H1 (cell line): Measurements from ENCODE around the gene FAM162A. TPM values are rescaled to one million over a fixed set of nuclear protein-coding genes. Genes with fewer than 3 reads are reported as not detected.

Experiments
- CTCF ChIA-PET: fragments of 300-600 bp; sonication (Branson Sonifier 250); formaldehyde crosslinking; loops from one replicate; lab custom pipeline; 2021; ENCODE audit not compliant: partially characterized antibody; lab: Charles Lee
- POLR2A ChIA-PET: fragments of 300-600 bp; sonication (Branson Sonifier 250); formaldehyde crosslinking; loops from one replicate; lab custom pipeline; 2021; ENCODE audit warnings: inconsistent platforms; ENCODE audit not compliant: partially characterized antibody; lab: Charles Lee
- DNase-seq, 2 experiments: peaks; one replicate each; pipeline versions ENCODE4 v3.0.0 to v3.0.0-alpha.2; 2010 to 2022; ENCODE audit warnings: low spot score in 2 of 2, low read depth in 1 of 2, mixed read lengths in 1 of 2
- FAIRE-seq: peaks from 2 replicates; lab custom pipeline; 2011; peaks lifted over from hg19 to GRCh38; lab: Jason Lieb, UNC
- H2AFZ ChIP-seq: 2 replicates; pipeline ENCODE4 v1.8.1; 2012; ENCODE audit warnings: low read length, inconsistent platforms
- H2AK5ac ChIP-seq: 2 replicates; pipeline ENCODE4 v1.6.1; 2013; ENCODE audit warnings: low read depth, low read length
- H2BK120ac ChIP-seq: replicated peaks from 2 replicates; pipeline ENCODE3; 2013; ENCODE audit warnings: low read depth, low read length, inconsistent platforms
- H2BK12ac ChIP-seq: 2 replicates; pipeline ENCODE4 v1.6.1; 2013; ENCODE audit warnings: low read depth, low read length
- H2BK15ac ChIP-seq: 2 replicates; pipeline ENCODE4 v1.6.1; 2013; ENCODE audit warnings: low read length
- H2BK20ac ChIP-seq: 2 replicates; pipeline ENCODE4 v1.6.1; 2013; ENCODE audit warnings: low read length
- H2BK5ac ChIP-seq: 2 replicates; pipeline ENCODE4 v1.6.1; 2013; ENCODE audit warnings: low read depth, low read length
- H3K14ac ChIP-seq: 2 replicates; pipeline ENCODE4 v1.6.1; 2013; ENCODE audit warnings: inconsistent platforms; ENCODE audit not compliant: insufficient read length
- H3K18ac ChIP-seq: 2 replicates; pipeline ENCODE4 v1.6.1; 2013; ENCODE audit warnings: low read length; ENCODE audit errors: extremely low read depth
- H3K23ac ChIP-seq: 2 replicates; pipeline ENCODE4 v1.6.1; 2013; ENCODE audit warnings: inconsistent platforms; ENCODE audit not compliant: insufficient read length
- H3K23me2 ChIP-seq: 2 replicates; pipeline ENCODE4 v1.6.1; 2013; ENCODE audit warnings: low read depth, low read length
- H3K27ac ChIP-seq: 2 replicates; pipeline ENCODE4 v1.6.1; 2011; ENCODE audit warnings: low read depth, low read length, inconsistent platforms
- H3K27me3 ChIP-seq, 4 experiments: replicated peaks in 1 of 4; 1 replicate in 1 of 4; 2 replicates in 3 of 4; pipeline versions ENCODE4 v1.6.1 to v1.8.1; 2011 to 2013; ENCODE audit warnings: low read length in 3 of 4, mild to moderate bottlenecking in 3 of 4, inconsistent platforms in 2 of 4, mixed read lengths in 2 of 4, moderate library complexity in 1 of 4; ENCODE audit not compliant: control insufficient read depth in 3 of 4, insufficient read depth in 3 of 4; ENCODE audit errors: extremely low read depth in 1 of 4
- H3K36me3 ChIP-seq, 4 experiments: 2 replicates each; pipeline versions ENCODE4 v1.6.1 to v1.8.1; 2011 to 2013; ENCODE audit warnings: mild to moderate bottlenecking in 4 of 4, low read length in 3 of 4, moderate library complexity in 2 of 4, control low read depth in 1 of 4, inconsistent platforms in 1 of 4; ENCODE audit not compliant: insufficient read depth in 4 of 4, control insufficient read depth in 2 of 4
- H3K4ac ChIP-seq: replicated peaks from 2 replicates; pipeline ENCODE3; 2013; ENCODE audit warnings: low read length, low read depth, mixed read lengths, inconsistent platforms; ENCODE audit not compliant: insufficient read length
- H3K4me1 ChIP-seq, 4 experiments: replicated peaks in 1 of 4; 1 replicate in 1 of 4; 2 replicates in 3 of 4; pipeline versions ENCODE4 v1.6.1 to v1.8.1; 2011 to 2013; ENCODE audit warnings: low read length in 3 of 4, inconsistent platforms in 2 of 4, mixed read lengths in 1 of 4; ENCODE audit not compliant: insufficient read depth in 4 of 4, control insufficient read depth in 3 of 4
- H3K4me2 ChIP-seq, 2 experiments: 2 replicates each; pipeline versions ENCODE4 v1.6.1 to v1.8.1; 2011 to 2013; ENCODE audit warnings: low read depth in 2 of 2, low read length in 2 of 2, control low read depth in 1 of 2, inconsistent platforms in 1 of 2, mild to moderate bottlenecking in 1 of 2; ENCODE audit not compliant: insufficient read depth in 1 of 2
- H3K4me3 ChIP-seq, 4 experiments: fragments of 200-600, 300-600 bp in 1 of 4; sonication (generic), shearing (Covaris generic), sonication (Bioruptor Twin) in 1 of 4; 2 replicates each; pipeline versions ENCODE4 v1.5.1 to v1.8.1; 2011 to 2016; ENCODE audit warnings: low read length in 4 of 4, low read depth in 3 of 4, control low read depth in 2 of 4, inconsistent platforms in 2 of 4, mild to moderate bottlenecking in 2 of 4, mixed read lengths in 1 of 4, moderate library complexity in 1 of 4; ENCODE audit not compliant: insufficient read depth in 2 of 4; ENCODE audit errors: extremely low read depth in 1 of 4
- H3K56ac ChIP-seq: replicated peaks from 2 replicates; pipeline ENCODE3; 2013; ENCODE audit warnings: low read depth, mild to moderate bottlenecking, mixed read lengths, low read length, inconsistent platforms; ENCODE audit not compliant: insufficient read length
- H3K79me1 ChIP-seq: 2 replicates; pipeline ENCODE4 v1.6.1; 2013; ENCODE audit warnings: low read depth, low read length, control low read depth
- H3K79me2 ChIP-seq, 2 experiments: 2 replicates each; pipeline versions ENCODE4 v1.6.1 to v1.8.1; 2012 to 2013; ENCODE audit warnings: low read length in 2 of 2, mild to moderate bottlenecking in 2 of 2, inconsistent platforms in 1 of 2; ENCODE audit not compliant: insufficient read depth in 2 of 2, control insufficient read depth in 1 of 2
- H3K9ac ChIP-seq, 4 experiments: replicated peaks in 1 of 4; 1 replicate in 1 of 4; 2 replicates in 3 of 4; pipeline versions ENCODE4 v1.6.1 to v1.8.1; 2011 to 2013; ENCODE audit warnings: low read depth in 3 of 4, low read length in 3 of 4, control low read depth in 2 of 4, mild to moderate bottlenecking in 2 of 4, moderate library complexity in 2 of 4, inconsistent platforms in 1 of 4; ENCODE audit errors: extremely low read depth in 1 of 4
- H3K9me3 ChIP-seq, 2 experiments: 2 replicates each; pipeline versions ENCODE4 v1.6.1 to v1.8.1; 2012 to 2013; ENCODE audit warnings: mild to moderate bottlenecking in 2 of 2, moderate library complexity in 2 of 2, control low read depth in 1 of 2, inconsistent platforms in 1 of 2, low read depth in 1 of 2, low read length in 1 of 2, mixed read lengths in 1 of 2; ENCODE audit not compliant: insufficient read depth in 2 of 2
- H4K20me1 ChIP-seq, 2 experiments: replicated peaks in 1 of 2; 2 replicates each; pipeline versions ENCODE3 to v1.8.1; 2011 to 2013; ENCODE audit warnings: inconsistent platforms in 2 of 2, low read length in 2 of 2, mild to moderate bottlenecking in 1 of 2; ENCODE audit not compliant: insufficient read depth in 2 of 2, control insufficient read depth in 1 of 2
- H4K5ac ChIP-seq: 2 replicates; pipeline ENCODE4 v1.6.1; 2013; ENCODE audit warnings: low read length, low read depth, mixed read lengths, inconsistent platforms; ENCODE audit not compliant: insufficient read length
- H4K8ac ChIP-seq: 2 replicates; pipeline ENCODE4 v1.8.0; 2013; ENCODE audit warnings: mild to moderate bottlenecking, moderate library complexity, low read length, inconsistent platforms; ENCODE audit not compliant: insufficient read depth; ENCODE audit errors: extremely low read depth
- H4K91ac ChIP-seq: replicated peaks from 2 replicates; pipeline ENCODE3; 2013; ENCODE audit warnings: low read length, mixed read lengths, inconsistent platforms; ENCODE audit not compliant: insufficient read length
- CBX8 ChIP-seq: fragments of 300-800, 300-1000 bp; sonication (generic); IDR thresholded peaks from 2 replicates; pipeline ENCODE4 v1.7.1; 2016; ENCODE audit warnings: low read depth, low read length, borderline replicate concordance
- CREB1 ChIP-seq: IDR thresholded peaks from 2 replicates; pipeline ENCODE4 v1.6.1; 2012; ENCODE audit warnings: inconsistent platforms
- CTBP2 ChIP-seq: IDR thresholded peaks from 2 replicates; pipeline ENCODE4 v1.7.0; 2011; ENCODE audit warnings: borderline replicate concordance, mild to moderate bottlenecking, moderate library complexity, mixed read lengths, low read length; ENCODE audit not compliant: insufficient read depth, insufficient read length
- E2F6 ChIP-seq: IDR thresholded peaks from 2 replicates; pipeline ENCODE4 v1.6.1; 2012; ENCODE audit warnings: inconsistent platforms
- EGR1 ChIP-seq: IDR thresholded peaks from 2 replicates; pipeline ENCODE4 v1.6.1; 2011; ENCODE audit warnings: low read depth, low read length, borderline replicate concordance
- GABPA ChIP-seq: IDR thresholded peaks from 2 replicates; pipeline ENCODE4 v1.6.1; 2011; ENCODE audit warnings: mild to moderate bottlenecking, low read length, moderate library complexity, borderline replicate concordance; ENCODE audit not compliant: insufficient read depth
- GTF2F1 ChIP-seq: IDR thresholded peaks from 2 replicates; pipeline ENCODE4 v1.6.1; 2012; ENCODE audit warnings: low read depth, low read length, improper control_type of control experiment, borderline replicate concordance
- PHF8 ChIP-seq: fragments of 200-600 bp; sonication (generic); conservative IDR thresholded peaks from 2 replicates; pipeline ENCODE4 v1.7.1; 2012; ENCODE audit warnings: low read depth, mild to moderate bottlenecking, inconsistent platforms, low read length, moderate library complexity
- SAP30 ChIP-seq: fragments of 300-600 bp; sonication (generic); IDR thresholded peaks from 2 replicates; pipeline ENCODE4 v1.7.1; 2012; ENCODE audit warnings: low read length, moderate library complexity, mild to moderate bottlenecking, inconsistent platforms; ENCODE audit not compliant: insufficient read depth, insufficient replicate concordance
- WGBS, 2 experiments: shearing (Covaris generic) in 1 of 2; methylation state at CpG; one replicate each; pipeline versions ENCODE4 v1.1.6 to v1.1.7; 2013 to 2015; ENCODE audit warnings: low lambda C conversion rate in 2 of 2, mixed read lengths in 2 of 2, inconsistent platforms in 1 of 2, low coverage in 1 of 2, missing lambda C conversion rate in 1 of 2; ENCODE audit not compliant: insufficient replicate concordance in 2 of 2, insufficient coverage in 1 of 2, insufficient read length in 1 of 2; ENCODE audit errors: extremely low coverage in 1 of 2, missing lambda C conversion rate in 1 of 2; 5-methylcytosine and 5-hydroxymethylcytosine counted together
- polyA plus RNA-seq, 7 experiments: library from polyadenylated mRNA; depleted of rRNA in 3 of 7; stranded (reverse) in 5 of 7; unstranded in 2 of 7; fragments of >200 nt in 5 of 7; fragments of 200-250 nt in 2 of 7; gene quantifications; 1 replicate in 5 of 7; 2 replicates in 1 of 7; 4 replicates in 1 of 7; pipeline versions ENCODE4 v1.2.1 to v1.2.3, GENCODE V29; 2011 to 2013; ENCODE audit warnings: missing spikeins in 2 of 7, mixed read lengths in 2 of 7
- total RNA-seq: library from RNA; stranded (reverse); fragmentation: NEBNext Ultra II Directional; extraction: Animal tissue kit (Norgen Biotek cat#: 25700); gene quantifications from 2 replicates; pipeline ENCODE4 v1.2.1, GENCODE V29; 2021

FAM162A gene
- total and polyA plus RNA-seq, 2 of the 8 experiments (the other 6 are each of a cell fraction or from before 2014, with no cell fraction given) = 38.2 to 59.7 TPM

DNA sequence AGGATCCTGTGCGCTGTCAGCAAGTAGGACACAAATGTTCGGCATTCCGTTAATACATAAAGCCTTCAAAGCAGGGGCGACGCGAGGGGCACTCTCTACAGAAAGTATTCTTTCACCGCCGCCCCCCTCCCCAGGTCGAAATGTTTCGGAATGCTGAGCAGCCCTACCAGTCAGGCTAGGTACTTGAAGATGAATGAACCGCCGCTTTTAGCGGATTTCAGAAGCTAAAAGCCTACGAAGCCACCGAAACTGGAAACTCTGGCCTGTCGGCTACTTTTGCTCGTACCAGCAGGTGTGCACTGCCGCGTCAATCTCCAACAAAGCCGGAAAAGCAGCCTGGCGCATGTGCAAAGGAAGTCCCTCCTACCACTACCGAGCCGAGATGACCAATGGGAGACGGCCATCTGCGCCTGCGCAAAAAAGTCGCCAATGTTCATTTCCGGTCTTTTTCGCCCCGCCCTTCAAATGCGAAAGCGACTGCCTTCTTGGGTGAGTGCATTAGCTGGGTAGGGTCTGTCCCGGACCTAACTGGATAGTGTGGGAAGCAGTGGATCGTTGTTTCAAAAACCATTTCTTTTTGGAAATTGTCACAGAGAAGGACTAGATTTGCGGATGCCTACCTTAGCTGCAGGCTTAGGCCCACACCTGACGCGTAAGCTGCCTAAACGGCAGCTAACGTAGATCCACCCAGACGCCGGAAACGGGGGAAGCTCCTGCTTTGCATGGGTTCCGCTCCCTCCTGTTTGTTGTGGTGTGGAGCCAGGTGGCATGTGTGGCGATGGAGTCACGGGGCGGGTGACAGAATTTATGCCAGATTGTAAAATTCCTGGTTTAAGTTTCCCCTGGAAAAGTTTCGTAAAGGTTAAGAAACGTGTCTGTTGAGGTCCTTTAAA, 32.0 kb downstream of the FAM162A start, which contains the start of gene WDR5B:
Gene WDR5B, minus strand, starts transcription at position 301 of the 893 bp plus-strand sequence. CDS start 534 bp downstream, outside the sequence.
- no peak within 1 kb of the TSS for H3K23ac ChIP-seq
- CTCF ChIA-PET = interaction anchor here (2.2 to 3.9 kb wide), 3 partner anchors 11 to 31 kb away, joined by 9 to 17 read pairs (median 16); partner anchors contain the start of gene FAM162A
- H2AFZ ChIP-seq = peak within 1 kb of the TSS; percentile 53; the same call in 1 of the 2 replicates
- no peaks in the 10 kb centered on the region for H4K20me1 ChIP-seq
- no peak within 1 kb of the TSS for H2BK15ac ChIP-seq
- H2BK5ac ChIP-seq = peak within 1 kb of the TSS; percentile 97
- peaks cover 0 to 7% (median 3%) of the 10 kb centered on the region in 4 experiments; a peak in 1 of 7 replicates for H3K4me1 ChIP-seq
- 1% methylated on average over 48 of the region's 48 CpGs; no CpG with 5 or more reads in 1 of the 2 experiments for WGBS, 2 experiments
- peak within 1 kb of the TSS; percentile 22 for H4K91ac ChIP-seq
- H2BK20ac ChIP-seq = no peak within 1 kb of the TSS
- H3K79me1 ChIP-seq = no peaks in the 10 kb centered on the region
- no peak within 1 kb of the TSS for H2BK120ac ChIP-seq
- no peaks in the 10 kb centered on the region for H3K27me3 ChIP-seq
- H3K4ac ChIP-seq = peak within 1 kb of the TSS; percentile 19
- H3K36me3 ChIP-seq = peaks cover 0 to 7% (median 0%) of the 10 kb centered on the region in 4 experiments; a peak in 3 of 8 replicates
- DNase-seq (peak; percentile 97 to 99), FAIRE-seq (peak; percentile 97)
- peak within 1 kb of the TSS; percentile 97 for H3K18ac ChIP-seq
- H4K8ac ChIP-seq = peak within 1 kb of the TSS; percentile 86
- peak within 1 kb of the TSS; percentile 83 to 100 (median 88) for H3K4me3 ChIP-seq
- peaks cover 3% of the 10 kb centered on the region for H3K23me2 ChIP-seq
- H3K4me2 ChIP-seq = peak within 1 kb of the TSS; percentile 72 to 77
- H2BK12ac ChIP-seq = peak within 1 kb of the TSS; percentile 91; the same call in 1 of the 2 replicates
- peak within 1 kb of the TSS; percentile 82 to 100 (median 88) for H3K9ac ChIP-seq
- H3K27ac ChIP-seq = peak within 1 kb of the TSS; percentile 92
- POLR2A ChIA-PET = interaction anchor here (0.7 to 4.0 kb wide), 13 partner anchors 9 to 729 kb away, joined by 3 to 29 read pairs (median 6); partner anchors contain the start of genes FAM162A, KPNA1 and MIX23
- peaks cover 0 to 23% of the 10 kb centered on the region in 2 experiments; a peak in 2 of 4 replicates for H3K79me2 ChIP-seq
- H4K5ac ChIP-seq = peak within 1 kb of the TSS; percentile 93
- H2AK5ac ChIP-seq = no peak within 1 kb of the TSS
- no peak within 1 kb of the TSS for H3K56ac ChIP-seq
- H3K14ac ChIP-seq = no peak within 1 kb of the TSS
- no peaks in the 10 kb centered on the region for H3K9me3 ChIP-seq
- peak; percentile 24; the same call in 1 of the 2 replicates for TF ChIP-seq E2F6
- peak; percentile 27; the same call in 1 of the 2 replicates for TF ChIP-seq GTF2F1
- TF ChIP-seq GABPA = peak; percentile 47; the same call in 1 of the 2 replicates
- peak; percentile 92 for TF ChIP-seq PHF8
- peak; percentile 28; the same call in 1 of the 2 replicates for TF ChIP-seq CREB1
- no peak for TF ChIP-seq CTBP2
- no peak for TF ChIP-seq EGR1
- no peak for TF ChIP-seq CBX8
- TF ChIP-seq SAP30 = peak; percentile 92
